ENCODE measurements around the gene BLTP3B.

GRCh38 chr12:100127766-100128511, 14.7 kb downstream of the BLTP3B start:
- TF ChIP-seq CTCF (optimal IDR thresholded peaks at IDR 0.05 in 1 of 3, IDR thresholded peaks at IDR 0.05 in 1 of 3, conservative IDR thresholded peaks at IDR 0.05 in 1 of 3; ENCODE audit: extremely low read depth in 1 of 3, insufficient read depth in 2 of 3, low read length in 3 of 3) (no peak), EZH2 (IDR thresholded peaks at IDR 0.05; ENCODE audit: low read length) (no peak)

All from keratinocyte (primary cell).